HepG2 (cell line): ENCODE data around the gene SSBP1. TPM values are rescaled to one million over a fixed set of nuclear protein-coding genes. Genes with fewer than 3 reads are reported as not detected.

Experiments used
- ATAC-seq: fragments of 200-7000 bp; cut with Tn5 transposase; 3 replicates; pipeline ENCODE4 v1.9.1; 2020; ENCODE audit warnings: mild to moderate bottlenecking, moderate library complexity
- BruUV-seq: library from RNA; stranded (reverse); fragments of 400-500 nt; replicated peaks from 2 replicates; lab custom pipeline; 2021; lab: Mats Ljungman, UMichigan
- CTCF ChIA-PET: fragments of 300-600 bp; formaldehyde crosslinking; extraction: SDS; loops from one replicate; lab custom pipeline; 2021; ENCODE audit warnings: low total read pairs, inconsistent platforms, low intra/inter-chr PET ratio; lab: Yijun Ruan, JAX
- POLR2A ChIA-PET: fragments of 350-600 bp; sonication (Branson Sonifier 250); formaldehyde crosslinking; loops from one replicate; lab custom pipeline; 2020; ENCODE audit warnings: antibody characterized with exemption, inconsistent platforms; lab: Yijun Ruan, JAX
- DNase-seq: peaks from one replicate; pipeline ENCODE4 v3.0.0-alpha.2; 2015; ENCODE audit warnings: low spot score
- FAIRE-seq: peaks from 3 replicates; lab custom pipeline; 2011; peaks lifted over from hg19 to GRCh38; lab: Jason Lieb, UNC
- H2AFZ ChIP-seq: one replicate; pipeline ENCODE4 v1.6.1; 2011; ENCODE audit warnings: low read length, inconsistent platforms
- H3K27ac ChIP-seq: fragments of 300-600 bp; 3 replicates; pipeline ENCODE4 v1.8.0; 2011; ENCODE audit warnings: mixed run types, mild to moderate bottlenecking, mixed read lengths, low read length, inconsistent platforms; ENCODE audit not compliant: insufficient read depth; ENCODE audit errors: extremely low read length
- H3K27me3 ChIP-seq, 2 experiments: fragments of 200-600 bp in 1 of 2; 2 replicates in 1 of 2; 3 replicates in 1 of 2; pipeline versions ENCODE4 v1.6.0 to v1.8.0; 2011; ENCODE audit warnings: low read length in 2 of 2, mild to moderate bottlenecking in 2 of 2, moderate library complexity in 2 of 2, inconsistent platforms in 1 of 2; ENCODE audit not compliant: insufficient read depth in 2 of 2, control insufficient read depth in 1 of 2
- H3K36me3 ChIP-seq, 2 experiments: fragments of 200-600 bp in 1 of 2; replicated peaks in 1 of 2; 2 replicates in 1 of 2; 3 replicates in 1 of 2; pipeline versions ENCODE4 v1.5.1 to v1.8.0; 2011; ENCODE audit warnings: low read length in 2 of 2, inconsistent platforms in 1 of 2; ENCODE audit not compliant: insufficient read depth in 2 of 2, control insufficient read depth in 1 of 2
- H3K4me1 ChIP-seq: 2 replicates; pipeline ENCODE4 v1.5.1; 2012; ENCODE audit warnings: low read length, inconsistent platforms; ENCODE audit not compliant: insufficient read depth
- H3K4me2 ChIP-seq: 2 replicates; pipeline ENCODE4 v1.6.0; 2011; ENCODE audit warnings: low read depth, low read length, inconsistent platforms
- H3K4me3 ChIP-seq, 3 experiments: fragments of 200-600 bp in 1 of 3; sonication (generic), shearing (Covaris generic) in 1 of 3; replicated peaks in 1 of 3; 2 replicates each; pipeline ENCODE4 v1.5.1; 2011 to 2016; ENCODE audit warnings: low read length in 3 of 3, inconsistent platforms in 2 of 3, low read depth in 2 of 3, mild to moderate bottlenecking in 2 of 3, control low read depth in 1 of 3, mixed read lengths in 1 of 3; ENCODE audit not compliant: insufficient read depth in 1 of 3
- H3K79me2 ChIP-seq: one replicate; pipeline ENCODE4 v1.6.1; 2011; ENCODE audit warnings: low read length, inconsistent platforms; ENCODE audit not compliant: insufficient read depth
- H3K9ac ChIP-seq: 2 replicates; pipeline ENCODE4 v1.6.0; 2011; ENCODE audit warnings: mild to moderate bottlenecking, low read depth, low read length, inconsistent platforms; ENCODE audit not compliant: insufficient read depth
- H3K9me3 ChIP-seq: 2 replicates; pipeline ENCODE4 v1.5.1; 2012; ENCODE audit warnings: mild to moderate bottlenecking, low read length
- H4K20me1 ChIP-seq: 2 replicates; pipeline ENCODE4 v1.6.0; 2011; ENCODE audit warnings: inconsistent platforms, mild to moderate bottlenecking, low read length, moderate library complexity; ENCODE audit not compliant: insufficient read depth
- DNMT1 ChIP-seq: sonication (generic); formaldehyde crosslinking; IDR thresholded peaks from 2 replicates; pipeline ENCODE4 v1.5.1; 2020; ENCODE audit warnings: mild to moderate bottlenecking, missing genetic modification reagents
- FOXA1 ChIP-seq, 2 experiments: fragments of 450-650 bp in 1 of 2; sonication (generic) in 1 of 2; formaldehyde crosslinking in 1 of 2; IDR thresholded peaks; 2 replicates each; pipeline versions ENCODE4 v1.4.0 to v1.6.1; 2016 to 2020; ENCODE audit warnings: missing genetic modification reagents in 1 of 2
- HOXA9 ChIP-seq: sonication (generic); formaldehyde crosslinking; IDR thresholded peaks from 2 replicates; pipeline ENCODE4 v1.8.1; 2022; ENCODE audit warnings: missing genetic modification reagents, mild to moderate bottlenecking, moderate library complexity, borderline replicate concordance
- MIER2 ChIP-seq: IDR thresholded peaks from 2 replicates; pipeline ENCODE4 v1.6.1; 2016; ENCODE audit warnings: missing biosample characterization, missing genetic modification reagents
- RAD21 ChIP-seq: fragments of 450-650 bp; formaldehyde crosslinking; IDR thresholded peaks from 2 replicates; pipeline ENCODE4 v1.5.0; 2020; ENCODE audit warnings: mild to moderate bottlenecking
- SMC3 ChIP-seq: IDR thresholded peaks from 2 replicates; pipeline ENCODE4 v1.6.1; 2011; ENCODE audit warnings: low read length, improper control_type of control experiment
- STAG1 ChIP-seq: sonication (generic); formaldehyde crosslinking; IDR thresholded peaks from 2 replicates; pipeline ENCODE4 v1.4.0; 2020; ENCODE audit warnings: missing genetic modification reagents
- WGBS: methylation state at CpG from one replicate; pipeline ENCODE4 v1.1.6; 2017; ENCODE audit warnings: low lambda C conversion rate; 5-methylcytosine and 5-hydroxymethylcytosine counted together
- in situ Hi-C: cut with HindIII; loops from 2 replicates; pipeline ENCODE4 v1.10.0; 2017; ENCODE audit warnings: low pct_unique_long_range_greater_than_20kb; ENCODE audit not compliant: extremely low pct_ligation_motif_present
- intact Hi-C: fragments of 100-400 bp; cut with micrococcal nuclease; formaldehyde crosslinking; loops from one replicate; pipeline ENCODE4 v1.10.0; 2022; ENCODE audit not compliant: unreplicated experiment
- polyA plus RNA-seq, 8 experiments: library from polyadenylated mRNA; depleted of rRNA in 3 of 8; stranded (reverse) in 7 of 8; unstranded in 1 of 8; fragments of >200 nt; fragmentation: Illumina TruSeq in 4 of 8; extraction: Trizol in 4 of 8; gene quantifications; 2 replicates each; pipeline versions ENCODE4 v1.2.1 to v1.2.3, GENCODE V29; 2011 to 2016; ENCODE audit warnings: low read depth in 4 of 8, missing spikeins in 1 of 8, mixed read lengths in 1 of 8; ENCODE audit not compliant: insufficient read depth in 1 of 8
- total RNA-seq, 5 experiments: library from RNA; depleted of rRNA; stranded (reverse); fragments of >200 nt; fragmentation: Illumina TruSeq; extraction: Trizol; gene quantifications; 2 replicates each; pipeline ENCODE4 v1.2.3, GENCODE V29; 2016; ENCODE audit warnings: low read depth in 1 of 5
- TF ChIP-seq, protein P1 (sequence below): sonication (generic); formaldehyde crosslinking; IDR thresholded peaks from 2 replicates; pipeline ENCODE4 v1.5.0; 2020; ENCODE audit warnings: mild to moderate bottlenecking, missing genetic modification reagents, moderate library complexity
- TF ChIP-seq, protein P2 (sequence below): sonication (generic); formaldehyde crosslinking; IDR thresholded peaks from 2 replicates; pipeline ENCODE4 v1.4.0; 2020; ENCODE audit warnings: missing genetic modification reagents

The SSBP1 gene
- total and polyA plus RNA-seq, 2 of the 13 experiments (the other 11 are each of a cell fraction or from before 2014, with no cell fraction given), result 64.4 to 254 TPM

DNA sequence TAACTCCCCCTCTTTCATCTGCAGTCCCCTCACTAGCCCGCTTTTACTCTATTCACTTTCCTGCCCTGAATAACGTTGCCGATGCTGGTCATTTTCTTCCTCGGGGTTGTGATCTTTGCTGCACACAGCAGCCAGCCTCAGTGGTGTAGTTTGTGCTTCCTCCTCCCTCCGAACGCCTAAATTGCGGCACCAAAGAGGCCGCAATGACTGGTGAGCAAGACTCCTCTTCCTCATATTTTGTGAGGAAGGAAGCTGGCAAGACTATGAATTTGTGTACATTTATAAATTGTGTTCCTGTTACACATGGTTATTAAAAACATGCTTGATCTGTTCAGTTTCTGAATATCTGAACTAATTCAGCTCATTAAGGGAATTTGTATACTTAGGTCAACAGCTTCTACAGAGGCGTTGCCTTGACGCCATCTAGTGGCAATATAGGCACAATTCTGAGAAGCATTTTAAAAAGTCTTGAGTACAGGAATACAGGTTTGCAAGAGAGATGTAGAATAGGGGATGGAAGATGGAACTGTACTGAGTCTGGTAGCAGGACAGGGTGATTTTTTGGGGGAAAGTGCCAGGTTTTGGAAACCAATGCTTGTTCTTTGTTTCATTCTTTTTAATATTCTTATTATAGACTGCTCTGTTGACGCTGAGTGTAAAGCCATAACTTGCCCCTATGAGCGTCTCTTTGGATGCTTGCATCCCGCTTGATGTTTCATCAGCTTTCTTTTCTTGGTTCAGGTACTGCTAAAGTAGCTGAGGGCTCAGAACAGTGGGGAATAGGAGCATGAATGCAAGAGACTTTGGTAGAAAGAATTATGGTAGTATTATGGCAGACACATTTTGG lies 47.8 kb downstream of the SSBP1 start:
- TF ChIP-seq MIER2 (CRISPR knock-in tag) (no peak), STAG1 (CRISPR knock-in tag) (peak; percentile 47), DNMT1 (CRISPR knock-in tag) (no peak), HOXA9 (CRISPR knock-in tag) (no peak), SMC3 (peak; percentile 39; the same call in 1 of the 2 replicates), FOXA1 (IDR thresholded peaks at IDR 0.05) (no peak), FOXA1 (CRISPR knock-in tag; IDR thresholded peaks at IDR 0.05) (peak; percentile 30; the same call in 1 of the 2 replicates), RAD21 (CRISPR knock-in tag) (peak; percentile 17; the same call in 1 of the 2 replicates)
- TF ChIP-seq, protein P1, sequence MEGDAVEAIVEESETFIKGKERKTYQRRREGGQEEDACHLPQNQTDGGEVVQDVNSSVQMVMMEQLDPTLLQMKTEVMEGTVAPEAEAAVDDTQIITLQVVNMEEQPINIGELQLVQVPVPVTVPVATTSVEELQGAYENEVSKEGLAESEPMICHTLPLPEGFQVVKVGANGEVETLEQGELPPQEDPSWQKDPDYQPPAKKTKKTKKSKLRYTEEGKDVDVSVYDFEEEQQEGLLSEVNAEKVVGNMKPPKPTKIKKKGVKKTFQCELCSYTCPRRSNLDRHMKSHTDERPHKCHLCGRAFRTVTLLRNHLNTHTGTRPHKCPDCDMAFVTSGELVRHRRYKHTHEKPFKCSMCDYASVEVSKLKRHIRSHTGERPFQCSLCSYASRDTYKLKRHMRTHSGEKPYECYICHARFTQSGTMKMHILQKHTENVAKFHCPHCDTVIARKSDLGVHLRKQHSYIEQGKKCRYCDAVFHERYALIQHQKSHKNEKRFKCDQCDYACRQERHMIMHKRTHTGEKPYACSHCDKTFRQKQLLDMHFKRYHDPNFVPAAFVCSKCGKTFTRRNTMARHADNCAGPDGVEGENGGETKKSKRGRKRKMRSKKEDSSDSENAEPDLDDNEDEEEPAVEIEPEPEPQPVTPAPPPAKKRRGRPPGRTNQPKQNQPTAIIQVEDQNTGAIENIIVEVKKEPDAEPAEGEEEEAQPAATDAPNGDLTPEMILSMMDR (CRISPR knock-in tag), result peak; percentile 72
- TF ChIP-seq, protein P2, sequence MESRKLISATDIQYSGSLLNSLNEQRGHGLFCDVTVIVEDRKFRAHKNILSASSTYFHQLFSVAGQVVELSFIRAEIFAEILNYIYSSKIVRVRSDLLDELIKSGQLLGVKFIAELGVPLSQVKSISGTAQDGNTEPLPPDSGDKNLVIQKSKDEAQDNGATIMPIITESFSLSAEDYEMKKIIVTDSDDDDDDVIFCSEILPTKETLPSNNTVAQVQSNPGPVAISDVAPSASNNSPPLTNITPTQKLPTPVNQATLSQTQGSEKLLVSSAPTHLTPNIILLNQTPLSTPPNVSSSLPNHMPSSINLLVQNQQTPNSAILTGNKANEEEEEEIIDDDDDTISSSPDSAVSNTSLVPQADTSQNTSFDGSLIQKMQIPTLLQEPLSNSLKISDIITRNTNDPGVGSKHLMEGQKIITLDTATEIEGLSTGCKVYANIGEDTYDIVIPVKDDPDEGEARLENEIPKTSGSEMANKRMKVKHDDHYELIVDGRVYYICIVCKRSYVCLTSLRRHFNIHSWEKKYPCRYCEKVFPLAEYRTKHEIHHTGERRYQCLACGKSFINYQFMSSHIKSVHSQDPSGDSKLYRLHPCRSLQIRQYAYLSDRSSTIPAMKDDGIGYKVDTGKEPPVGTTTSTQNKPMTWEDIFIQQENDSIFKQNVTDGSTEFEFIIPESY (CRISPR knock-in tag), result no peak
- TF ChIP-seq, all 625 proteins: peak for 5
- DNase-seq (peak; percentile 42), ATAC-seq (peak; percentile 83), FAIRE-seq (peak; percentile 8)
- in situ Hi-C loops (no loop called here), intact Hi-C loops (loop anchor here (1.0 to 2.0 kb wide), 2 partner anchors 31 to 132 kb away; no protein-coding TSS in a partner anchor)
- no peaks in the 10 kb centered on the region for H3K79me2 ChIP-seq
- CTCF ChIA-PET, result interaction anchor here (0.7 to 2.6 kb wide), 3 partner anchors 31 to 132 kb away, joined by 6 to 9 read pairs (median 6); no protein-coding TSS in a partner anchor
- H3K27me3 ChIP-seq, result no peaks in the 10 kb centered on the region
- no peaks in the 10 kb centered on the region for H3K9me3 ChIP-seq
- no peak overlapping the region for H3K4me3 ChIP-seq
- POLR2A ChIA-PET, result no interaction called here
- H3K4me2 ChIP-seq, result no peak overlapping the region
- no peak overlapping the region for H3K27ac ChIP-seq
- BruUV-seq, result no TSS peak
- H2AFZ ChIP-seq, result no peak overlapping the region
- H3K4me1 ChIP-seq, result no peaks in the 10 kb centered on the region
- peaks cover 2 to 22% of the 10 kb centered on the region in 2 experiments; a peak in 4 of 5 replicates for H3K36me3 ChIP-seq
- H3K9ac ChIP-seq, result no peak overlapping the region
- peaks cover 9% of the 10 kb centered on the region; the same call in 1 of the 2 replicates for H4K20me1 ChIP-seq
- 82% methylated on average over 13 of the region's 13 CpGs for WGBS
